ENCODE measurements around the gene NHERF1. TPM values are rescaled to one million over a fixed set of nuclear protein-coding genes. Genes with fewer than 3 reads are reported as not detected.

Gene NHERF1
- total RNA-seq, 6 experiments from 2014 or later = 105 to 218 (median 161) TPM

- H3K4me3 ChIP-seq = peak overlapping the region; percentile 44 to 100 (median 99)
- H3K36me3 ChIP-seq = no peaks in the 10 kb centered on the region
- TF ChIP-seq POLR2A (IDR thresholded peaks at IDR 0.05) (no peak), CTCF (IDR thresholded peaks at IDR 0.05) (peak in 3 of 4 donors; percentile 25 to 44 (median 40))
- WGBS (ENCODE audit: insufficient coverage, low coverage, low lambda C conversion rate, missing lambda C conversion rate) = 2% methylated on average over 6 of the region's 34 CpGs
- ATAC-seq = no peak
- H3K27me3 ChIP-seq = no peaks in the 10 kb centered on the region
- intact Hi-C loops (cut with DNase I) = loop anchor here in 1 of 2 donors (10.0 kb wide), 1 partner anchor 117 kb away; no protein-coding TSS in a partner anchor
- no peaks in the 10 kb centered on the region for H3K9me3 ChIP-seq
- H3K27ac ChIP-seq = peak overlapping the region; percentile 25 to 70 (median 30)
- DNase-seq = no peak
- H3K4me1 ChIP-seq = peaks cover 0 to 40% (median 19%) of the 10 kb centered on the region in 4 donors
Observed at GRCh38 chr17:74748279-74748528, 224 bp upstream of the NHERF1 start.

GRCh38 chr17:74749279-74750038 lies 1.0 kb downstream of the NHERF1 start:
- no peak for ATAC-seq
- Histone ChIP-seq H3K4me3 (peak overlapping the region; percentile 98 to 100 (median 99)), H3K9me3 (no peaks in the 10 kb centered on the region), H3K36me3 (no peaks in the 10 kb centered on the region), H3K27ac (peak overlapping the region; percentile 72 to 84 (median 80)), H3K27me3 (no peaks in the 10 kb centered on the region), H3K4me1 (peaks cover 0 to 52% (median 24%) of the 10 kb centered on the region in 4 donors)
- WGBS (ENCODE audit: insufficient coverage, low coverage, low lambda C conversion rate, missing lambda C conversion rate) = under 1% methylated on average over 9 of the region's 46 CpGs
- TF ChIP-seq CTCF (IDR thresholded peaks at IDR 0.05) (no peak), POLR2A (IDR thresholded peaks at IDR 0.05) (no peak)
- intact Hi-C loops (cut with DNase I) = loop anchor here in 1 of 2 donors (10.0 kb wide), 1 partner anchor 115 kb away; no protein-coding TSS in a partner anchor
- DNase-seq = peak in 1 of 3 donors; percentile 44

- 13% methylated on average over 5 of the region's 6 CpGs for WGBS (ENCODE audit: insufficient coverage, low coverage, low lambda C conversion rate, missing lambda C conversion rate)
- ATAC-seq (no peak), DNase-seq (no peak)
- TF ChIP-seq POLR2A (IDR thresholded peaks at IDR 0.05) (no peak), CTCF (IDR thresholded peaks at IDR 0.05) (no peak)
- Histone ChIP-seq H3K27ac (peak overlapping the region; percentile 72 to 84 (median 80)), H3K27me3 (no peaks in the 10 kb centered on the region), H3K9me3 (no peaks in the 10 kb centered on the region), H3K4me3 (peak overlapping the region; percentile 98 to 100 (median 99)), H3K4me1 (peaks cover 0 to 53% (median 25%) of the 10 kb centered on the region in 4 donors), H3K36me3 (no peaks in the 10 kb centered on the region)
- intact Hi-C loops (cut with DNase I) = no loop called here
Observed at GRCh38 chr17:74750039-74750326, 1.6 kb downstream of the NHERF1 start.

GRCh38 chr17:74750327-74751069 lies 2.1 kb downstream of the NHERF1 start:
- no peaks in the 10 kb centered on the region for H3K36me3 ChIP-seq
- intact Hi-C loops (cut with DNase I) = no loop called here
- ATAC-seq (peak; percentile 60 to 75 (median 68)), DNase-seq (peak; percentile 90 to 96 (median 95))
- WGBS (ENCODE audit: insufficient coverage, low coverage, low lambda C conversion rate, missing lambda C conversion rate) = 15% methylated on average over 11 of the region's 13 CpGs
- no peaks in the 10 kb centered on the region for H3K9me3 ChIP-seq
- peak overlapping the region; percentile 98 to 100 (median 99) for H3K4me3 ChIP-seq
- TF ChIP-seq CTCF (IDR thresholded peaks at IDR 0.05) (no peak), POLR2A (IDR thresholded peaks at IDR 0.05) (peak; percentile 92)
- peak overlapping the region; percentile 72 to 87 (median 84) for H3K27ac ChIP-seq
- no peaks in the 10 kb centered on the region for H3K27me3 ChIP-seq
- H3K4me1 ChIP-seq = peaks cover 0 to 56% (median 25%) of the 10 kb centered on the region in 4 donors

Data from right lobe of liver (tissue), 6 donors.